Tibial nerve (tissue), 4 donors: ENCODE results near the gene SLC36A2. TPM values are rescaled to one million over a fixed set of nuclear protein-coding genes. Genes with fewer than 3 reads are reported as not detected.

Experiments used
- DNase-seq, 2 donors: peaks; one replicate each; pipeline ENCODE4 v3.0.0-alpha.2; 2019; ENCODE audit warnings: low spot score in 2 of 2
- H3K27ac ChIP-seq, 4 donors: fragments of 200-600 bp; sonication (generic) in 3 of 4; one replicate each; pipeline ENCODE4 v1.5.1; 2017 to 2019; ENCODE audit warnings: mild to moderate bottlenecking in 1 of 4
- H3K27me3 ChIP-seq, 2 donors: fragments of 200-600 bp; sonication (generic) in 1 of 2; one replicate each; pipeline versions ENCODE4 v1.5.1 to v1.6.0; 2017 to 2019
- H3K36me3 ChIP-seq, 3 donors: fragments of 200-600 bp; sonication (generic); one replicate each; pipeline ENCODE4 v1.5.1; 2018 to 2019
- H3K4me1 ChIP-seq, 4 donors: fragments of 200-600 bp; sonication (generic) in 3 of 4; one replicate each; pipeline ENCODE4 v1.5.1; 2017 to 2019
- H3K4me3 ChIP-seq, 4 donors: fragments of 200-600 bp; sonication (generic) in 3 of 4; one replicate each; pipeline ENCODE4 v1.5.1; 2017 to 2019; ENCODE audit warnings: mild to moderate bottlenecking in 1 of 4, moderate library complexity in 1 of 4
- H3K9me3 ChIP-seq, 4 donors: fragments of 200-600 bp; sonication (generic) in 3 of 4; one replicate each; pipeline ENCODE4 v1.5.1; 2017 to 2019
- EP300 ChIP-seq, 2 donors: sonication (generic); formaldehyde crosslinking; IDR thresholded peaks; one replicate each; pipeline ENCODE4 v1.6.1; 2017; ENCODE audit warnings: antibody characterized with exemption in 2 of 2, mild to moderate bottlenecking in 1 of 2
- POLR2A ChIP-seq, 2 donors: fragments of 450-650 bp; IDR thresholded peaks; one replicate each; pipeline ENCODE4 v1.6.1; 2017; ENCODE audit warnings: antibody characterized with exemption in 2 of 2, mild to moderate bottlenecking in 2 of 2, moderate library complexity in 2 of 2
- WGBS, 2 donors: methylation state at CpG; one replicate each; pipeline ENCODE4 v1.1.5; 2018; 5-methylcytosine and 5-hydroxymethylcytosine counted together
- total RNA-seq, 4 donors: library from RNA; depleted of rRNA; stranded (reverse); fragments of >200 nt; gene quantifications; one replicate each; pipeline ENCODE4 v1.1.0, GENCODE V29; 2016
- TF ChIP-seq, protein P1 (sequence below), 5 experiments: fragments of 200-600 bp in 3 of 5; fragments of 450-650 bp in 2 of 5; sonication (generic) in 3 of 5; IDR thresholded peaks; one replicate each; pipeline ENCODE4 v1.5.1; 2016 to 2019; ENCODE audit warnings: antibody characterized with exemption in 5 of 5, mild to moderate bottlenecking in 3 of 5, moderate library complexity in 2 of 5

Gene SLC36A2
- total RNA-seq, 4 donors from 2014 or later, result 7.5 to 22.9 (median 10.6) TPM

DNA sequence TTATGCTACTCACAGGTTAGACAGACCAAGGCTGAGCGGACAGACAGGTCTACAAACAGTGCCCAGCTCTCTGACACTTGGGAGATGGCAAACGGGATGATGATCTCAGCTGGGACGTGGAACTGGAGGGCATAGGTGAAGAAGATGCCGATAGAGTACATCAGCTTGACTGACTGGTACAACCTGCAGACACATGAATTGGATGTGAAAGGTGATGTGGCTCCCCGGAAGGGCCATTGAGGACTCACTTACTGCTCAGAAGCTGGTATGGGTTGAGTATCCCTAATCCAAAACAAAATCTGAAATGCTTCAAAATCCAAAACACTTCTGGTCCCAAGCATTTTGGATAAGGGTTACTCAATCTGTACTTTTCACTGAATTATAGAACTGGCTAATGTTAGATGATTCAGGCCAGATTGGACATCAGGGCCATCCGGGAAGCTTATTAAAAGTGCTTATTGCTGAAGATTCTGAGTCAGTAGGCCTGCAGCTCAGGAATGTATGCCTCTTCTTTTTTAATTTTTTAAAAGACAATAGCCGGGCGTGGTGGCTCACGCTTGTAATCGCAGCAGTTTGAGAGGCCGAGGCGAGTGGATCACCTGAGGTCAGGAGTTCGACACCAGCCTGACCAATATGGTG is 66.2 kb downstream of the SLC36A2 start:
- no peaks in the 10 kb centered on the region for H3K27me3 ChIP-seq
- WGBS, 2 donors, result 94 to 96% methylated on average over 13 of the region's 13 CpGs
- no peaks in the 10 kb centered on the region for H3K36me3 ChIP-seq
- TF ChIP-seq, protein P1, sequence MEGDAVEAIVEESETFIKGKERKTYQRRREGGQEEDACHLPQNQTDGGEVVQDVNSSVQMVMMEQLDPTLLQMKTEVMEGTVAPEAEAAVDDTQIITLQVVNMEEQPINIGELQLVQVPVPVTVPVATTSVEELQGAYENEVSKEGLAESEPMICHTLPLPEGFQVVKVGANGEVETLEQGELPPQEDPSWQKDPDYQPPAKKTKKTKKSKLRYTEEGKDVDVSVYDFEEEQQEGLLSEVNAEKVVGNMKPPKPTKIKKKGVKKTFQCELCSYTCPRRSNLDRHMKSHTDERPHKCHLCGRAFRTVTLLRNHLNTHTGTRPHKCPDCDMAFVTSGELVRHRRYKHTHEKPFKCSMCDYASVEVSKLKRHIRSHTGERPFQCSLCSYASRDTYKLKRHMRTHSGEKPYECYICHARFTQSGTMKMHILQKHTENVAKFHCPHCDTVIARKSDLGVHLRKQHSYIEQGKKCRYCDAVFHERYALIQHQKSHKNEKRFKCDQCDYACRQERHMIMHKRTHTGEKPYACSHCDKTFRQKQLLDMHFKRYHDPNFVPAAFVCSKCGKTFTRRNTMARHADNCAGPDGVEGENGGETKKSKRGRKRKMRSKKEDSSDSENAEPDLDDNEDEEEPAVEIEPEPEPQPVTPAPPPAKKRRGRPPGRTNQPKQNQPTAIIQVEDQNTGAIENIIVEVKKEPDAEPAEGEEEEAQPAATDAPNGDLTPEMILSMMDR (IDR thresholded peaks at IDR 0.05), result no peak
- TF ChIP-seq POLR2A (IDR thresholded peaks at IDR 0.05) (no peak), EP300 (IDR thresholded peaks at IDR 0.05) (no peak)
- H3K4me3 ChIP-seq, result no peak overlapping the region
- no peak for DNase-seq
- H3K4me1 ChIP-seq, result no peaks in the 10 kb centered on the region
- H3K27ac ChIP-seq, result no peak overlapping the region
- no peaks in the 10 kb centered on the region for H3K9me3 ChIP-seq

GRCh38 chr5:151280443-151280842 is 66.9 kb downstream of the SLC36A2 start:
- Histone ChIP-seq H3K4me3 (no peak overlapping the region), H3K27ac (no peak overlapping the region), H3K36me3 (no peaks in the 10 kb centered on the region), H3K27me3 (no peaks in the 10 kb centered on the region), H3K4me1 (no peaks in the 10 kb centered on the region), H3K9me3 (no peaks in the 10 kb centered on the region)
- TF ChIP-seq, protein P1 (IDR thresholded peaks at IDR 0.05), result no peak
- TF ChIP-seq POLR2A (IDR thresholded peaks at IDR 0.05), result no peak
- no peak for TF ChIP-seq EP300 (IDR thresholded peaks at IDR 0.05)
- DNase-seq, result no peak
- WGBS, 2 donors, result 87 to 88% methylated on average over 2 of the region's 2 CpGs

DNA sequence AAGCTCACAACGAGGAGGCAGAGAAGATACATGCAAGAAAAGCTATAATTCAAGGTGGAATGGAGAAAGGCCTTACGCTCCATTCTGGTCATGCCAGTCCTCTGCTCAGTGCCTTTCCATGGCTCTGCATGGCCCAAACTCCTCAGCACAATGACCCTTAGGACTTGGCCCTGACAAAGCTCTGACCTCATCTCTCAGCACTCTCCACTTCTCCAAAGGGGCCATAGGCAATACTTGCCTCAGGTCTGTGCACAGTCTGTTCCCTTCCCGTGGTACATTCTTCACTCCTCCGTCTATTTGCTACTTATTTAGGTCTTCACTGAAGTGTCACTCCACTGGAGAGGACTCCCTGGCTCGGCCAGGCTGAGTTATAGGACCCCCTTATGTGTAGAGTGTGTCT is 68.5 kb downstream of the SLC36A2 start:
- TF ChIP-seq EP300 (IDR thresholded peaks at IDR 0.05), result no peak
- TF ChIP-seq, protein P1 (IDR thresholded peaks at IDR 0.05), result no peak
- no peak for TF ChIP-seq POLR2A (IDR thresholded peaks at IDR 0.05)
- 75 to 85% methylated on average over 5 of the region's 5 CpGs for WGBS, 2 donors
- Histone ChIP-seq H3K4me3 (no peak overlapping the region), H3K27ac (no peak overlapping the region), H3K9me3 (no peaks in the 10 kb centered on the region), H3K27me3 (no peaks in the 10 kb centered on the region), H3K4me1 (no peaks in the 10 kb centered on the region), H3K36me3 (no peaks in the 10 kb centered on the region)
- DNase-seq, result no peak

DNA sequence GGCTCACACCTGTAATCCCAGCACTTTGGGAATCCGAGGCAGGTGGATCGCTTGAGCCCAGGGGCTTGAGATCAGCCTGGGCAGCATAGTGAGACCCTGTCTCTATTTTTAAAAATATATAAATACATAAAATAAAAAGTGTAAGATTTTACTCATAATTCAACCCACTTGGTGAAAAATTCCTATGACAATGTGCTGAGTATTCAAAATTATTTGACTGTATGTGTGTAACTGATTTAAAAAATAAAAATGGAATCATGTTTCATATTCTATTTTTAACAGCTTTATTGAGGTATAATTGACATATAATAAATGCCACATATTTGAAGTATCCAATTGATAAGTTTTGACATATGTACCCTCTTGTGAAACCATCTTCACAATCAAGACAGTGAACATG is 71.6 kb downstream of the SLC36A2 start:
- Histone ChIP-seq H3K4me1 (no peaks in the 10 kb centered on the region), H3K36me3 (peaks cover 0 to 1% (median 0%) of the 10 kb centered on the region in 3 donors), H3K4me3 (no peak overlapping the region), H3K9me3 (no peaks in the 10 kb centered on the region), H3K27me3 (no peaks in the 10 kb centered on the region), H3K27ac (no peak overlapping the region)
- 92 to 96% methylated on average over 2 of the region's 2 CpGs for WGBS, 2 donors
- TF ChIP-seq POLR2A (IDR thresholded peaks at IDR 0.05) (no peak), EP300 (IDR thresholded peaks at IDR 0.05) (no peak)
- TF ChIP-seq, protein P1 (IDR thresholded peaks at IDR 0.05), result no peak
- DNase-seq, result no peak

- Histone ChIP-seq H3K4me1 (no peaks in the 10 kb centered on the region), H3K27ac (no peak overlapping the region), H3K4me3 (no peak overlapping the region), H3K9me3 (no peaks in the 10 kb centered on the region), H3K27me3 (no peaks in the 10 kb centered on the region), H3K36me3 (peaks cover 0 to 12% (median 0%) of the 10 kb centered on the region in 3 donors)
- TF ChIP-seq, protein P1 (IDR thresholded peaks at IDR 0.05), result no peak
- DNase-seq, result no peak
These were observed 72.7 kb downstream of the SLC36A2 start for GRCh38 chr5:151274666-151275065.
